K562 (cell line): ENCODE measurements around the gene CTBP2. TPM values are rescaled to one million over a fixed set of nuclear protein-coding genes. Genes with fewer than 3 reads are reported as not detected.

Source experiments
- AFF1 ChIP-seq, 2 experiments: fragments of 450-650 bp; IDR thresholded peaks; 2 replicates each; pipeline ENCODE4 v1.6.1; 2018; ENCODE audit warnings: mild to moderate bottlenecking in 2 of 2, low read depth in 1 of 2; ENCODE audit not compliant: partially characterized antibody in 2 of 2
- CBFB ChIP-seq: sonication (generic); formaldehyde crosslinking; IDR thresholded peaks from 2 replicates; pipeline ENCODE4 v1.4.0; 2020; ENCODE audit warnings: mild to moderate bottlenecking, missing genetic modification reagents
- DIDO1 ChIP-seq: fragments of 450-650 bp; IDR thresholded peaks from 2 replicates; pipeline ENCODE4 v1.6.1; 2016; ENCODE audit warnings: low read depth, missing biosample characterization, missing genetic modification characterization
- ETV1 ChIP-seq: fragments of 450-650 bp; conservative IDR thresholded peaks from 2 replicates; pipeline ENCODE4 v1.6.1; 2016; ENCODE audit warnings: missing genetic modification characterization, control low read depth, low read depth, missing compliant biosample characterization
- HDGF ChIP-seq: fragments of 450-650 bp; IDR thresholded peaks from 2 replicates; pipeline ENCODE4 v1.6.1; 2016
- IRF1 ChIP-seq: sonication (generic); formaldehyde crosslinking; IDR thresholded peaks from 2 replicates; pipeline ENCODE4 v1.8.0; 2022; ENCODE audit warnings: missing genetic modification reagents, mild to moderate bottlenecking, borderline replicate concordance
- LARP7 ChIP-seq: fragments of 450-650 bp; IDR thresholded peaks from 2 replicates; pipeline ENCODE4 v1.6.1; 2016
- MAX ChIP-seq: sonication (generic); formaldehyde crosslinking; IDR thresholded peaks from 2 replicates; pipeline ENCODE4 v1.9.0; 2022; ENCODE audit warnings: mild to moderate bottlenecking, missing genetic modification reagents
- MBD2 ChIP-seq: sonication (generic); IDR thresholded peaks from 2 replicates; pipeline ENCODE4 v1.6.1; 2016; ENCODE audit warnings: low read depth, borderline replicate concordance
- MYNN ChIP-seq, 2 experiments: sonication (generic); formaldehyde crosslinking in 1 of 2; IDR thresholded peaks; 2 replicates each; pipeline versions ENCODE4 v1.5.0 to v1.6.1; 2016 to 2020; ENCODE audit warnings: antibody characterized with exemption in 1 of 2, missing genetic modification reagents in 1 of 2
- NCOA4 ChIP-seq: fragments of 450-650 bp; IDR thresholded peaks from 2 replicates; pipeline ENCODE4 v1.6.1; 2018; ENCODE audit warnings: mild to moderate bottlenecking; ENCODE audit not compliant: partially characterized antibody
- PRMT5 ChIP-seq: sonication (generic); formaldehyde crosslinking; IDR thresholded peaks from 2 replicates; pipeline ENCODE4 v1.5.0; 2020; ENCODE audit warnings: missing genetic modification reagents
- RB1 ChIP-seq: fragments of 450-650 bp; IDR thresholded peaks from 2 replicates; pipeline ENCODE4 v1.6.1; 2017; ENCODE audit warnings: low read depth, mild to moderate bottlenecking
- RBBP5 ChIP-seq: fragments of 200-600 bp; sonication (generic); IDR thresholded peaks from 2 replicates; pipeline ENCODE4 v1.6.1; 2012; ENCODE audit warnings: borderline replicate concordance, mild to moderate bottlenecking, low read length, control low read depth, inconsistent platforms; ENCODE audit not compliant: insufficient read depth, poor library complexity, severe bottlenecking
- RBM25 ChIP-seq: fragments of 200-400 bp; formaldehyde crosslinking; IDR thresholded peaks from 2 replicates; pipeline ENCODE4 v1.6.1; 2018; ENCODE audit warnings: low read length, low read depth, moderate library complexity; ENCODE audit not compliant: severe bottlenecking
- SRSF3 ChIP-seq: fragments of 200-400 bp; formaldehyde crosslinking; IDR thresholded peaks from 2 replicates; pipeline ENCODE4 v1.6.1; 2016; ENCODE audit warnings: mild to moderate bottlenecking, low read length, moderate library complexity; ENCODE audit not compliant: insufficient read depth
- TARDBP ChIP-seq: fragments of 450-650 bp; IDR thresholded peaks from 2 replicates; pipeline ENCODE4 v1.6.1; 2016
- TRIM24 ChIP-seq, 2 experiments: fragments of 450-650 bp; IDR thresholded peaks; 2 replicates each; pipeline ENCODE4 v1.6.1; 2016
- ZC3H4 ChIP-seq: sonication (generic); formaldehyde crosslinking; IDR thresholded peaks from 2 replicates; pipeline ENCODE4 v1.9.0; 2021; ENCODE audit warnings: missing genetic modification reagents, borderline replicate concordance
- polyA plus RNA-seq, 8 experiments: library from polyadenylated mRNA; depleted of rRNA in 4 of 8; stranded (reverse) in 5 of 8; unstranded in 3 of 8; fragments of >200 nt; fragmentation: Nextera tagmentation in 2 of 8; fragmentation: Illumina TruSeq in 1 of 8; extraction: Ambion mirVana in 2 of 8; extraction: Trizol in 1 of 8; gene quantifications; 2 replicates each; pipeline versions ENCODE4 v1.2.1 to v1.2.3, GENCODE V29; 2011 to 2014; ENCODE audit warnings: inconsistent platforms in 1 of 8, missing spikeins in 1 of 8
- total RNA-seq, 7 experiments: library from RNA; depleted of rRNA in 6 of 7; stranded (reverse); fragments of >200 nt in 6 of 7; fragmentation: Illumina TruSeq in 2 of 7; extraction: Trizol in 2 of 7; gene quantifications; 2 replicates each; pipeline versions ENCODE4 v1.2.1 to v1.2.3, GENCODE V29; 2011 to 2021; ENCODE audit warnings: low replicate concordance in 1 of 7

The CTBP2 gene
- total and polyA plus RNA-seq, 9 of the 15 experiments (the other 6 are each of a cell fraction or from before 2014, with no cell fraction given): 1.3 to 8.8 (median 5.1) TPM

GRCh38 chr10:125160856-125161706 lies 718 bp upstream of the CTBP2 start (continued):
- TF ChIP-seq HDGF: no peak
- no peak for TF ChIP-seq IRF1 (CRISPR knock-in tag)
- no peak for TF ChIP-seq DIDO1 (tag)
- TF ChIP-seq LARP7: no peak
- TF ChIP-seq RB1: 0 out of 2 replicates have a peak, but pooled peaks have one; percentile 13
- TF ChIP-seq SRSF3: no peak
- peak; percentile 38; the same call in 1 of the 2 replicates for TF ChIP-seq TARDBP
- TF ChIP-seq CBFB: no peak
- peak; percentile 26 for TF ChIP-seq RBBP5
- TF ChIP-seq PRMT5: no peak
- no peak for TF ChIP-seq MBD2
- TF ChIP-seq NCOA4: no peak
- no peak for TF ChIP-seq ETV1 (tag)
- 0 out of 2 replicates have a peak, but pooled peaks have one; percentile 22 for TF ChIP-seq MYNN (IDR thresholded peaks at IDR 0.05)
- TF ChIP-seq MYNN (CRISPR knock-in tag; IDR thresholded peaks at IDR 0.05): no peak
- TF ChIP-seq RBM25: no peak
- no peak for TF ChIP-seq ZC3H4 (CRISPR knock-in tag)
- no peak for TF ChIP-seq AFF1 (IDR thresholded peaks at IDR 0.05; ENCODE audit: low read depth in 1 of 2, partially characterized antibody in 2 of 2)
- TF ChIP-seq MAX (CRISPR knock-in tag): peak; percentile 78
- TF ChIP-seq TRIM24 (IDR thresholded peaks at IDR 0.05): no peak
